ENCODE data around the gene SNX5. TPM values are rescaled to one million over a fixed set of nuclear protein-coding genes. Genes with fewer than 3 reads are reported as not detected.

SNX5 gene
- total RNA-seq, 1 donor from 2014 or later, result 102 TPM

- intact Hi-C loops (cut with DNase I), result no loop called here
- Histone ChIP-seq H3K9me3 (no peaks in the 10 kb centered on the region), H3K4me1 (peaks cover 9% of the 10 kb centered on the region), H3K4me3 (no peak overlapping the region), H3K36me3 (no peaks in the 10 kb centered on the region), H3K27ac (no peak overlapping the region), H3K27me3 (ENCODE audit: low read depth) (no peaks in the 10 kb centered on the region)
- no peak for ATAC-seq
- TF ChIP-seq CTCF (IDR thresholded peaks at IDR 0.05), result no peak
- DNase-seq, result no peak
Measured at GRCh38 chr20:17917832-17918618, 50.6 kb downstream of the SNX5 start.

- intact Hi-C loops (cut with DNase I), result no loop called here
- Histone ChIP-seq H3K36me3 (no peaks in the 10 kb centered on the region), H3K4me1 (peaks cover 13% of the 10 kb centered on the region), H3K9me3 (no peaks in the 10 kb centered on the region), H3K27me3 (ENCODE audit: low read depth) (no peaks in the 10 kb centered on the region), H3K27ac (peak overlapping the region; percentile 6), H3K4me3 (no peak overlapping the region)
- TF ChIP-seq CTCF (IDR thresholded peaks at IDR 0.05), result no peak
- no peak for DNase-seq
- ATAC-seq, result peak in 1 of 2 donors; percentile 29
Measured at GRCh38 chr20:17916433-17916891, 52.1 kb downstream of the SNX5 start.

- H3K27ac ChIP-seq, result no peak overlapping the region
- H3K36me3 ChIP-seq, result no peaks in the 10 kb centered on the region
- ATAC-seq, result no peak
- H3K27me3 ChIP-seq (ENCODE audit: low read depth), result no peaks in the 10 kb centered on the region
- DNase-seq, result no peak
- TF ChIP-seq CTCF (IDR thresholded peaks at IDR 0.05), result no peak
- H3K4me1 ChIP-seq, result peaks cover 28% of the 10 kb centered on the region
- H3K9me3 ChIP-seq, result no peaks in the 10 kb centered on the region
- H3K4me3 ChIP-seq, result no peak overlapping the region
- intact Hi-C loops (cut with DNase I), result no loop called here
Measured at GRCh38 chr20:17914957-17915356, 53.6 kb downstream of the SNX5 start.

- no peak for ATAC-seq
- no peaks in the 10 kb centered on the region for H3K27me3 ChIP-seq (ENCODE audit: low read depth)
- TF ChIP-seq CTCF (IDR thresholded peaks at IDR 0.05), result no peak
- H3K9me3 ChIP-seq, result no peaks in the 10 kb centered on the region
- no peak for DNase-seq
- intact Hi-C loops (cut with DNase I), result no loop called here
- no peak overlapping the region for H3K4me3 ChIP-seq
- H3K36me3 ChIP-seq, result no peaks in the 10 kb centered on the region
- peaks cover 33% of the 10 kb centered on the region for H3K4me1 ChIP-seq
- H3K27ac ChIP-seq, result no peak overlapping the region
Measured at GRCh38 chr20:17912916-17913315, 55.7 kb downstream of the SNX5 start.

GRCh38 chr20:17911927-17912326, 56.7 kb downstream of the SNX5 start:
- ATAC-seq (no peak), DNase-seq (no peak)
- no peak overlapping the region for H3K4me3 ChIP-seq
- no peaks in the 10 kb centered on the region for H3K27me3 ChIP-seq (ENCODE audit: low read depth)
- H3K4me1 ChIP-seq, result peaks cover 33% of the 10 kb centered on the region
- H3K36me3 ChIP-seq, result no peaks in the 10 kb centered on the region
- intact Hi-C loops (cut with DNase I), result no loop called here
- no peaks in the 10 kb centered on the region for H3K9me3 ChIP-seq
- no peak for TF ChIP-seq CTCF (IDR thresholded peaks at IDR 0.05)
- H3K27ac ChIP-seq, result no peak overlapping the region
